ENCODE data around the gene EFNA3.

- TF ChIP-seq GATA3 (IDR thresholded peaks at IDR 0.05; ENCODE audit: low read depth, low read length) (no peak), GATA2 (IDR thresholded peaks at IDR 0.05; ENCODE audit: low read depth, low read length) (no peak)
Measured at GRCh38 chr1:155051777-155052398, 26.7 kb upstream of the EFNA3 start.
